ENCODE results near the gene PCDHA11.
"Not testable (repeated sequence)": the region's sequence is repeated elsewhere in the genome, so short reads cannot be mapped to it uniquely, and the experiment has no call there.

The PCDHA11 gene, protein sequence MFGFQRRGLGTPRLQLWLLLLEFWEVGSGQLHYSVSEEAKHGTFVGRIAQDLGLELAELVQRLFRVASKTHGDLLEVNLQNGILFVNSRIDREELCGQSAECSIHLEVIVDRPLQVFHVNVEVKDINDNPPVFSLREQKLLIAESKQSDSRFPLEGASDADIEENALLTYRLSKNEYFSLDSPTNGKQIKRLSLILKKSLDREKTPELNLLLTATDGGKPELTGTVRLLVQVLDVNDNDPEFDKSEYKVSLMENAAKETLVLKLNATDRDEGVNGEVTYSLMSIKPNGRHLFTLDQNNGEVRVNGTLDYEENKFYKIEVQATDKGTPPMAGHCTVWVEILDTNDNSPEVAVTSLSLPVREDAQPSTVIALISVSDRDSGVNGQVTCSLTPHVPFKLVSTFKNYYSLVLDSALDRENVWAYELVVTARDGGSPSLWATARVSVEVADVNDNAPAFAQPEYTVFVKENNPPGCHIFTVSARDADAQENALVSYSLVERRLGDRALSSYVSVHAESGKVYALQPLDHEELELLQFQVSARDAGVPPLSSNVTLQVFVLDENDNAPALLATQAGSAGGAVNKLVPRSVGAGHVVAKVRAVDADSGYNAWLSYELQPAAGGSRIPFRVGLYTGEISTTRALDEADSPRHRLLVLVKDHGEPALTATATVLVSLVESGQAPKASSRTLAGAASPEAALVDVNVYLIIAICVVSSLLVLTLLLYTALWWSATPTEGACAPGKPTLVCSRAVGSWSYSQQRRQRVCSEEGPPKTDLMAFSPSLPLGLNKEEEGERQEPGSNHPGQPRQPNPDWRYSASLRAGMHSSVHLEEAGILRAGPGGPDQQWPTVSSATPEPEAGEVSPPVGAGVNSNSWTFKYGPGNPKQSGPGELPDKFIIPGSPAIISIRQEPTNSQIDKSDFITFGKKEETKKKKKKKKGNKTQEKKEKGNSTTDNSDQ

DNA sequence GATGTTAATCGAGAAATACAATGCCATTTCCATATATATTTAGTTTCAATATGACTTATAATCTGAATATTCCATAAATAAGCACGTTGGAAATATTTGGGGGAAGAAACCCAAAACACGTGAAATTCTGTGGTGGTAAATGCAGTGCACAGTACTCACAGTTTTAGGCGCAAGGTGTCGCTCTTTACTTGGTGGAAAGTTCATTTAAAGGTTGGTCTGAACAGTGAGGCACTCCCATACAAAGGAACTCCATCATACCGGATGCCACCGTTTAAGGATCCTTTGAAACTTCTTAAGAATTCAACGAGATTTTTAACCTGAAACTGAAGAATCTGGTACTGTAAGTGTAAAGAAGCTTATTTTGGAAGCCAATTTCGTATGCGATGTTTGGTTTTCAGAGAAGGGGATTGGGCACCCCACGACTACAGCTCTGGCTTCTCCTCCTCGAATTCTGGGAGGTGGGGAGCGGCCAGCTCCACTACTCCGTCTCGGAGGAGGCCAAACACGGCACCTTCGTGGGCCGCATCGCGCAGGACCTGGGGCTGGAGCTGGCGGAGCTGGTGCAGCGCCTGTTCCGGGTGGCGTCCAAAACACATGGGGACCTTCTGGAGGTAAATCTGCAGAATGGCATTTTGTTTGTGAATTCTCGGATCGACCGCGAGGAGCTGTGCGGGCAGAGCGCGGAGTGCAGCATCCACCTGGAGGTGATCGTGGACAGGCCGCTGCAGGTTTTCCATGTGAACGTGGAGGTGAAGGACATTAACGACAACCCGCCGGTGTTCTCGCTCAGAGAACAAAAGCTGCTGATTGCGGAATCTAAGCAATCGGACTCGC is at the start of gene PCDHA11:
Gene PCDHA11 (plus strand): TSS at position 237 of the 834 bp plus-strand sequence. CDS start 147 bp downstream, at position 384.
- DNase-seq: peak; percentile 18

DNA sequence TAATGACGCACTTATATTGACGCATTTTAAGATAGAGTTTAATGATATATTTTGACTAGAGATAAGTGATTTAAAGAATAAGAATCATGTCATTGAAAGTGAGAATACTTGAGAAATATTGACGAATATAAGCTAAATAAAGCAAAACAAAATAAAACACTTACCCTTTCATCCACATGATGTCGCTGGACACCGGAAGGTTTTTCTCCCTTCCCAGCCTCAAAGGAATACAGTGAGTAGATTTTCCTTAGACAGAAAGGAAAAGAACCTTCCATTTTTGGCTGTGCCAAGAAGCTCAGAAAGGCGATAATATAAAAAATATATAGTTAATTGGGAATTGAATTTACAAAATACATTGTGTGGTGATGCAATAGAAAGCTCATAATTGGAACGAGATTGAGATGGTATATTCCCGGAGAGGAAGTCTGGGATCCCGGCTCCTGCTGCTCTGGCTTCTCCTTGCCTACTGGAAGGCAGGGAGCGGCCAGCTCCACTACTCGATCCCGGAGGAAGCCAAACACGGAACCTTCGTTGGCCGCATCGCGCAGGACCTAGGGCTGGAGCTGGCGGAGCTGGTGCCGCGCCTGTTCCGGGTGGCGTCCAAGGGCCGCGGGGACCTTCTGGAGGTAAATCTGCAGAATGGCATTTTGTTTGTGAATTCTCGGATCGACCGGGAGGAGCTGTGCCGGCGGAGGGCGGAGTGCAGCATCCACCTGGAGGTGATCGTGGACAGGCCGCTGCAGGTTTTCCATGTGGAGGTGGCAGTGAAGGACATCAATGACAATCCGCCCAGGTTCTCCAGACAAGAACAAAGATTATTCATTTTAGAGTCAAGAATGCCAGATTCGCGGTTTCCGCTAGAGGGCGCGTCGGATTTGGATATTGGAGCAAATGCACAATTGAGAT is 47.1 kb upstream of the PCDHA11 start, which contains the start of gene PCDHA5:
Gene PCDHA5 (plus strand): TSS at position 239 of the 906 bp plus-strand sequence.
- DNase-seq: no peak

DNA sequence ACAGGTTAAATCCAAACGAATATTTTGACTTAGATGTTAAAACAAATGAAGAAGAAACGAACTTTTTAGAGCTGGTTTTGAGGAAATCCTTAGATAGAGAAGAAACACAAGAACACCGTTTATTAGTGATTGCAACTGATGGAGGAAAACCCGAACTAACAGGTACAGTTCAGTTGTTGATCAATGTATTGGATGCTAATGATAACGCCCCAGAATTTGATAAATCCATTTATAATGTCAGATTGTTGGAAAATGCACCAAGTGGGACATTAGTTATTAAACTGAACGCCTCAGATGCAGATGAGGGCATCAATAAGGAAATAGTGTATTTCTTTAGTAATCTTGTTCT is 46.5 kb upstream of the PCDHA11 start:
- no peak for DNase-seq

DNA sequence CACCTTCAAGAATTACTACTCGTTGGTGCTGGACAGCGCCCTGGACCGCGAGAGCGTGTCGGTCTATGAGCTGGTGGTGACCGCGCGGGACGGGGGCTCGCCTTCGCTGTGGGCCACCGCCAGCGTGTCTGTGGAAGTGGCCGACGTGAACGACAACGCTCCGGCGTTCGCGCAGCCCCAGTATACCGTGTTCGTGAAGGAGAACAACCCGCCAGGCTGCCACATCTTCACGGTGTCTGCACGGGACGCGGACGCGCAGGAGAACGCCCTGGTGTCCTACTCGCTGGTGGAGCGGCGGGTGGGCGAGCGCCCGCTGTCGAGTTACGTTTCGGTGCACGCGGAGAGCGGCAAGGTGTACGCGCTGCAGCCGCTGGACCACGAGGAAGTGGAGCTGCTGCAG is 45.8 kb upstream of the PCDHA11 start:
- DNase-seq: not testable (repeated sequence)

DNA sequence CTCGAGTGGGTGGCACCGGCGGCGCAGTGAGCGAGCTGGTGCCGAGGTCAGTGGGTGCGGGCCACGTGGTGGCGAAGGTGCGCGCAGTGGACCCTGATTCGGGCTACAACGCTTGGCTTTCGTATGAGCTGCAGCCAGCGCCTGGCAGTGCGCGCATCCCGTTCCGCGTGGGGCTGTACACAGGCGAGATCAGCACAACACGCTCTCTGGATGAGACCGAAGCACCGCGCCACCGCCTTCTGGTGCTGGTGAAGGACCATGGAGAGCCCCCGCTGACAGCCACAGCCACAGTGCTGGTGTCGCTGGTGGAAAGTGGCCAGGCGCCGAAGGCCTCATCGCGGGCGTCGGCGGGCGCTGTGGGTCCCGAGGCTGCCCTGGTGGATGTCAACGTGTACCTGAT is 45.3 kb upstream of the PCDHA11 start:
- no peak for DNase-seq

DNA sequence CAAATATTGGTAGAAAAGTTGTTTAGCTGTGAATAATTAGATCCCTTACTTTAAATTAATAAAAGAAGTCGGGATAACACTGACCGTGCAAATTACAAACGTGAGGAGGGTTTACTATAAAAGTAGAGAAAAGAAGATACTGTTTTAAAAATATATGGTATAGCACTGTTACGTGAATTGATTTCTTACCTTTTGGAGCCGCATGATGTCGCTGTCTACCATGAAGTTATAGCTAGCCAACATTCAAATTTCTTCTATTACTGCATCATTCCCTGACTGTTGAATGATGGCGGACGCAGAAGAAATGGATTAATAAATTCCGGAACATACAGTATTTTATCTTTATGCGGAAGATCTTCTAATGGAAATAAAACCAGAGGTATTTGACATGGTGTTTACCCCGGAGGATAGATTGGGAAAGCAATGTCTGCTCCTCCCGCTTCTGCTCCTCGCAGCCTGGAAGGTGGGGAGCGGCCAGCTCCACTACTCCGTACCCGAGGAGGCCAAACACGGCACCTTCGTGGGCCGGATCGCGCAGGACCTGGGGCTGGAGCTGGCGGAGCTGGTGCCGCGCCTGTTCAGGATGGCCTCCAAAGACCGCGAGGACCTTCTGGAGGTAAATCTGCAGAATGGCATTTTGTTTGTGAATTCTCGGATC is 40.9 kb upstream of the PCDHA11 start, which contains the start of gene PCDHA6:
Gene PCDHA6 (plus strand): TSS at position 257 of the 658 bp plus-strand sequence. CDS start 132 bp downstream, at position 389.
- DNase-seq: no peak

DNA sequence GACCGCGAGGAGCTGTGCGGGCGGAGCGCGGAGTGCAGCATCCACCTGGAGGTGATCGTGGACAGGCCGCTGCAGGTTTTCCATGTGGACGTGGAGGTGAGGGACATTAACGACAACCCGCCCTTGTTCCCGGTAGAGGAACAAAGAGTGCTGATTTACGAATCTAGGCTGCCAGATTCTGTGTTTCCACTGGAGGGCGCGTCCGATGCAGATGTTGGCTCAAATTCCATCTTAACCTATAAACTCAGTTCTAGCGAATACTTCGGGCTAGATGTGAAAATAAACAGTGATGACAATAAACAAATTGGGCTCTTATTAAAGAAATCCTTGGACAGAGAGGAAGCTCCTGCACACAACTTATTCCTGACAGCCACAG is 40.4 kb upstream of the PCDHA11 start:
- DNase-seq: peak; percentile 7

DNA sequence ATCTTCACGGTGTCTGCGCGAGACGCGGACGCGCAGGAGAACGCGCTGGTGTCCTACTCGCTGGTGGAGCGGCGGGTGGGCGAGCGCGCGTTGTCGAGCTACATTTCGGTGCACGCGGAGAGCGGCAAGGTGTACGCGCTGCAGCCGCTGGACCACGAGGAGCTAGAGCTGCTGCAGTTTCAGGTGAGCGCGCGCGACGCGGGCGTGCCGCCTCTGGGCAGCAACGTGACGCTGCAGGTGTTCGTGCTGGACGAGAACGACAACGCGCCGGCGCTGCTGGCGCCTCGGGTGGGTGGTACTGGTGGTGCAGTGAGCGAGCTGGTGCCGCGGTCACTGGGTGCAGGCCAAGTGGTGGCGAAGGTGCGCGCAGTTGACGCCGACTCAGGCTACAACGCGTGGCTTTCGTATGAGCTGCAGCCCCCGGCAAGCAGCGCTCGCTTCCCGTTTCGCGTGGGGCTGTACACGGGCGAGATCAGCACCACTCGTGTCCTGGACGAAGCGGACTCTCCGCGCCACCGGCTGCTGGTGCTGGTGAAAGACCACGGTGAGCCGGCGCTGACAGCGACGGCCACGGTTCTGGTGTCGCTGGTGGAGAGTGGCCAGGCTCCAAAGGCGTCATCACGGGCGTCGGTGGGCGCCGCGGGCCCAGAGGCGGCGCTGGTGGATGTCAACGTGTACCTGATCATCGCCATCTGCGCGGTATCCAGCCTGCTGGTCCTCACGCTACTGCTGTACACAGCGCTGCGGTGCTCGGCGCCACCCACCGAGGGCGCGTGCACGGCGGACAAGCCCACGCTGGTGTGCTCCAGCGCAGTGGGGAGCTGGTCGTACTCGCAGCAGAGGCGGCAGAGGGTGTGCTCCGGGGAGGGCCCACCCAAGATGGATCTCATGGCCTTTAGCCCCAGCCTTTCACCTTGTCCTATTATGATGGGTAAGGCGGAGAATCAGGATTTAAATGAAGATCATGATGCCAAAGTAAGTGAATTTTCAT is 39.0 kb upstream of the PCDHA11 start:
- DNase-seq: not testable (repeated sequence)

DNA sequence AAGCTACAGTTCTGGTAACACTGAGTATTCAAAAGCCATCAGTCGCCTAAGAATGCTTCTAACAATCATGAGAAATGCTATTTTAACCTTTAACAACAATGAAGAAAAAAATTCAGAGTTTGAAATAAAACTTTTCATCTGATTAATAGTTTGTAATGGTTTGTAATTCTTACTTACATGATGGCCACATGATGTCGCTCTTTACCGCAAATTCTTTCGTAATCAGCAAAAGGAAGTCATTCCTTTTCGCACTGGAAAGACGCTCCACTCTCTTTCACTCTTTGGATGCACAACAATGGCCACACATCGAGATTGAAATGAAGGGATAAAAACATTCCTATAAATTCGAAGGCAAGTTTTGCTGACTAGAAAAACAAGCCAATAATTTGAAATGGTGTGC is 34.8 kb upstream of the PCDHA11 start, which contains the start of gene PCDHA7:
Gene PCDHA7 (plus strand): TSS at position 277 of the 400 bp plus-strand sequence. CDS start 115 bp downstream, at position 392.
- no peak for DNase-seq

DNA sequence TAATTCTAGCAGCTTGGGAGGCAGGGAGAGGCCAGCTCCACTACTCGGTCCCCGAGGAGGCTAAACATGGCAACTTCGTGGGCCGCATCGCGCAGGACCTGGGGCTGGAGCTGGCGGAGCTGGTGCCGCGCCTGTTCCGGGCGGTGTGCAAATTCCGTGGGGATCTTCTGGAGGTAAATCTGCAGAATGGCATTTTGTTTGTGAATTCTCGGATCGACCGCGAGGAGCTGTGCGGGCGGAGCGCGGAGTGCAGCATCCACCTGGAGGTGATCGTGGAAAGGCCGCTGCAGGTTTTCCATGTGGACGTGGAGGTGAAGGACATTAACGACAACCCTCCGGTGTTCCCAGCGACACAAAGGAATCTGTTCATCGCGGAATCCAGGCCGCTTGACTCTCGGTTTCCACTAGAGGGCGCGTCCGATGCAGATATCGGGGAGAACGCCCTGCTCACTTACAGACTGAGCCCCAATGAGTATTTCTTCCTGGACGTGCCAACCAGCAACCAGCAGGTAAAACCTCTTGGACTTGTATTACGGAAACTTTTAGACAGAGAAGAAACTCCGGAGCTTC is 34.2 kb upstream of the PCDHA11 start:
- DNase-seq: not testable (repeated sequence)

DNA sequence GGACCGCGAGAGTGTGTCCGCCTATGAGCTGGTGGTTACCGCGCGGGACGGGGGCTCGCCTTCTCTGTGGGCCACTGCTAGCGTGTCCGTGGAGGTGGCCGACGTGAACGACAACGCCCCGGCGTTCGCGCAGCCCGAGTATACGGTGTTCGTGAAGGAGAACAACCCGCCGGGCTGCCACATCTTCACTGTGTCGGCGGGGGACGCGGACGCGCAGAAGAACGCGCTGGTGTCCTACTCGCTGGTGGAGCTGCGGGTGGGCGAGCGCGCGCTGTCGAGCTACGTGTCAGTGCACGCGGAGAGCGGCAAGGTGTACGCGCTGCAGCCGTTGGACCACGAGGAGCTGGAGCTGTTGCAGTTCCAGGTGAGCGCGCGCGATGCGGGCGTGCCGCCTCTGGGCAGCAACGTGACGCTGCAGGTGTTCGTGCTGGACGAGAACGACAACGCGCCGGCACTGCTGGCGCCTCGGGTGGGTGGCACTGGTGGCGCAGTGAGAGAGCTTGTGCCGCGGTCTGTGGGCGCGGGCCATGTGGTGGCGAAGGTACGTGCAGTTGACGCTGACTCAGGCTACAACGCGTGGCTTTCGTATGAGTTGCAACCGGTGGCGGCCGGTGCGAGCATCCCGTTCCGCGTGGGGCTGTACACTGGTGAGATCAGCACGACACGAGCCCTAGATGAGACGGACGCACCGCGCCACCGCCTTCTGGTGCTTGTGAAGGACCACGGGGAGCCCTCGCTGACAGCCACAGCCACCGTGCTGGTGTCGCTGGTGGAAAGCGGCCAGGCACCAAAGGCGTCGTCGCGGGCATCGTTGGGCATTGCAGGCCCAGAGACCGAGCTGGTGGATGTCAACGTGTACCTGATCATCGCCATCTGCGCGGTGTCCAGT is 32.9 kb upstream of the PCDHA11 start:
- no peak for DNase-seq

DNA sequence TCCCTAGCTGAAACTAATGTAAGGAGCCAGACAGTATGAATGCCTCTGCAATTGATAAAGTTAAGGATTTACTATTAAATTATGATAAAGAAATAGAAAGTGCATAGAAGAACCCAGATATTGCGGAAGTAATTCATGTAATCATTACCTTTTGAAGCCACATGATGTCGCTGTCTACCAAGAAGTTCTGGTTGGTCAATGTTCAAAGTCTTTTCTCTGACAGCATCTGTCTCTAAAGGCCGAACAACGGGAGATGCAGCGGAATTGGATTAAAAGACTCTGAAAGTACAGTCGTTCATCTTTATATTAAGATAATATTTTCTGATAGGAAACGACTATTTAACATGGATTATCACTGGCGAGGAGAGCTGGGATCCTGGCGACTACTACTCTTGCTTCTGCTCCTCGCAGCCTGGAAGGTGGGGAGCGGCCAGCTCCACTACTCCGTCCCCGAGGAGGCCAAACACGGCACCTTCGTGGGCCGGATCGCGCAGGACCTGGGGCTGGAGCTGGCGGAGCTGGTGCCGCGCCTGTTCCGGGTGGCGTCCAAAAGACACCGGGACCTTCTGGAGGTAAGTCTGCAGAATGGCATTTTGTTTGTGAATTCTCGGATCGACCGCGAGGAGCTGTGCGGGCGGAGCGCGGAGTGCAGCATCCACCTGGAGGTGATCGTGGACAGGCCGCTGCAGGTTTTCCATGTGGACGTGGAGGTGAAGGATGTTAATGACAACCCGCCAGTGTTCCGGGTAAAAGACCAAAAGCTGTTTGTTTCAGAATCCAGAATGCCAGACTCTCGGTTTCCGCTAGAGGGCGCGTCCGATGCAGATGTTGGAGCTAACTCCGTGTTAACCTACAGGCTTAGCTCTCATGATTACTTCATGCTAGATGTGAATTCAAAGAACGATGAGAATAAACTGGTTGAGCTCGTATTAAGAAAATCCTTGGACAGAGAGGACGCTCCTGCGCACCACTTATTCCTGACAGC is 27.5 kb upstream of the PCDHA11 start, which contains the start of gene PCDHA8:
Gene PCDHA8 (plus strand): TSS at position 210 of the 985 bp plus-strand sequence. CDS start 135 bp downstream, at position 345.
- DNase-seq: no peak

DNA sequence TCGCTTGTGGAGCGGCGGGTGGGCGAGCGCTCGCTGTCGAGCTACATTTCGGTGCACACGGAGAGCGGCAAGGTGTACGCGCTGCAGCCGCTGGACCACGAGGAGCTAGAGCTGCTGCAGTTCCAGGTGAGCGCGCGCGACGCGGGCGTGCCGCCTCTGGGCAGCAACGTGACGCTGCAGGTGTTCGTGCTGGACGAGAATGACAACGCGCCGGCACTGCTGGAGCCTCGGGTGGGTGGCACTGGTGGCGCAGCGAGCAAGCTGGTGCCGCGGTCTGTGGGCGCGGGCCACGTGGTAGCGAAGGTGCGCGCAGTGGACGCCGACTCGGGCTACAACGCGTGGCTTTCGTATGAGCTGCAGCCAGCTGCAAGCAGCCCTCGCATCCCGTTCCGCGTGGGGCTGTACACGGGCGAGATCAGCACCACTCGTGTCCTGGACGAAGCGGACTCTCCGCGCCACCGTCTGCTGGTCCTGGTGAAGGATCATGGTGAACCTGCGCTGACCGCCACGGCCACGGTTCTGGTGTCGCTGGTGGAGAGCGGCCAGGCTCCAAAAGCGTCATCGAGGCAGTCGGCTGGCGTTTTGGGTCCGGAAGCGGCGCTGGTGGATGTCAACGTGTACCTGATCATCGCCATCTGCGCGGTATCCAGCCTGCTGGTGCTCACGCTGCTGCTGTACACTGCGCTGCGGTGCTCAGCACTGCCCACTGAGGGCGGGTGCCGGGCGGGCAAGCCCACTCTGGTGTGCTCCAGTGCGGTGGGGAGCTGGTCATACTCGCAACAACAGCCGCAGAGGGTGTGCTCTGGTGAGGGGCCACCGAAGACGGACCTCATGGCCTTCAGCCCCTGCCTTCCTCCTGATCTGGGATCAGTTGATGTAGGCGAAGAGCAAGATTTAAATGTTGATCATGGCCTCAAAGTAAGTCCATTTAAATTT is 25.7 kb upstream of the PCDHA11 start:
- no peak for DNase-seq

DNA sequence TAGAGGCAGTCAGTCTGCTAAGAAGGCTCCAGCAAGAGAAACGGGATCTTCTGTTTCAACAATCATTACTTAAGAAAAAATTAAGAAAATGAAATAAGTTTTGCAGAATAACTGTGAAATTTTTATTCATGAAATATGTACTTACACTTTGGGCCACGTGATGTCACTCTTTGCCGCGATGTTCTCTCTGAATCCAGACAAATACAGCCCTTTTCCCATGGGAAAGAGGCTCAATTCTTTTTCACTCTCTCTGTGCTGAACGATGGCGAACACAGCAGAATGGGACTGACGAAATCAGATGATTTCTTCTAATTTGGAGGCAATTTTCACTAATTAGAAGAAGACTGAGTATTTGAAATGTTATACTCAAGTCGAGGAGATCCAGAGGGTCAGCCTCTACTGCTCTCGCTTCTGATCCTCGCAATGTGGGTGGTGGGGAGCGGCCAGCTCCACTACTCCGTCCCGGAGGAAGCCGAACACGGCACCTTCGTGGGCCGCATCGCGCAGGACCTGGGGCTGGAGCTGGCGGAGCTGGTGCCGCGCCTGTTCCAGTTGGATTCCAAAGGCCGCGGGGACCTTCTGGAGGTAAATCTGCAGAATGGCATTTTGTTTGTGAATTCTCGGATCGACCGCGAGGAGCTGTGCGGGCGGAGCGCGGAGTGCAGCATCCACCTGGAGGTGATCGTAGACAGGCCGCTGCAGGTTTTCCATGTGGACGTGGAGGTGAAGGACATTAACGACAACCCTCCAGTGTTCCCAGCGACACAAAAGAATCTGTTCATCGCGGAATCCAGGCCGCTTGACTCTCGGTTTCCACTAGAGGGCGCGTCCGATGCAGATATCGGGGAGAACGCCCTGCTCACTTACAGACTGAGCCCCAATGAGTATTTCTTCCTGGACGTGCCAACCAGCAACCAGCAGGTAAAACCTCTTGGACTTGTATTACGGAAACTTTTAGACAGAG is 20.3 kb upstream of the PCDHA11 start, which contains the start of gene PCDHA9:
Gene PCDHA9 (plus strand): TSS at position 244 of the 964 bp plus-strand sequence. CDS start 114 bp downstream, at position 358.
- not testable (repeated sequence) for DNase-seq
